Pancreas (tissue), 10 donors: ENCODE data around the gene CCDC6. TPM values are rescaled to one million over a fixed set of nuclear protein-coding genes. Genes with fewer than 3 reads are reported as not detected.

ENCODE experiments used
- ATAC-seq, 4 donors: fragments of 200-7000 bp; cut with Tn5 transposase; one replicate each; pipeline versions ENCODE4 v1.8.0 to v1.9.1; 2020; ENCODE audit warnings: mild to moderate bottlenecking in 4 of 4, moderate library complexity in 4 of 4
- DNase-seq, 6 donors: peaks; one replicate each; pipeline ENCODE4 v3.0.0-alpha.2; 2020
- FAIRE-seq: peaks from 2 replicates; lab custom pipeline; 2012; peaks lifted over from hg19 to GRCh38; lab: Jason Lieb, UNC
- H3K27ac ChIP-seq, 4 donors: fragments of 200-600 bp; sonication (generic); 1 replicate in 3 of 4; 2 replicates in 1 of 4; pipeline versions ENCODE4 v1.5.0 to v1.8.0; 2020
- H3K27me3 ChIP-seq, 4 donors: fragments of 200-600 bp; one replicate each; pipeline ENCODE4 v1.8.0; 2021
- H3K36me3 ChIP-seq, 3 donors: fragments of 200-600 bp; sonication (generic) in 1 of 3; one replicate each; pipeline versions ENCODE4 v1.5.0 to v1.8.0; 2020 to 2021
- H3K4me1 ChIP-seq, 3 donors: fragments of 200-600 bp; one replicate each; pipeline ENCODE4 v1.8.0; 2021
- H3K4me3 ChIP-seq, 4 donors: fragments of 200-600 bp; sonication (generic) in 2 of 4; one replicate each; pipeline versions ENCODE4 v1.5.0 to v1.8.0; 2020 to 2021
- H3K9me3 ChIP-seq, 4 donors: fragments of 200-600 bp; one replicate each; pipeline ENCODE4 v1.8.0; 2021
- WGBS, 2 donors: extraction: QIAGEN DNeasy Blood & Tissue Kit; methylation state at CpG; one replicate each; pipeline ENCODE4 v1.1.7; 2013; 5-methylcytosine and 5-hydroxymethylcytosine counted together
- intact Hi-C, 3 donors: fragments of 100-400 bp; cut with DNase I; formaldehyde crosslinking; loops; one replicate each; pipeline versions ENCODE4 v1.11.1 to v1.14.2; 2022
- polyA plus RNA-seq, 2 donors: library from polyadenylated mRNA; stranded (reverse); fragments of 200-250 nt; gene quantifications; one replicate each; pipeline ENCODE4 v1.2.3, GENCODE V29; 2013
- total RNA-seq, 6 donors: library from RNA; stranded (reverse); fragmentation: NEBNext Ultra II Directional in 4 of 6; extraction: Animal tissue kit (Norgen Biotek cat#: 25700) in 4 of 6; gene quantifications; one replicate each; pipeline versions ENCODE4 v1.2.1 to v1.2.4, GENCODE V29; 2021 to 2023
- TF ChIP-seq, protein P1 (sequence below), 4 donors: fragments of 200-600 bp; sonication (generic) in 3 of 4; IDR thresholded peaks; one replicate each; pipeline versions ENCODE4 v1.5.0 to v1.8.0; 2021; ENCODE audit warnings: antibody characterized with exemption in 4 of 4
- donor health status: healthy with polysubstance abuse.
- donor health status: DM: no; HTN: no; CAD: no; lungs with moderate emphysema.
- donor health status: DM: no; HTN: no; CAD: no.
- donor health status: control.
- donor health status: control.
- donor health status: Bipolar disorder and iron deficiency.
- donor health status: DM: yes; HTN: yes; CAD: no.
- donor health status: DM: no; HTN: no; CAD: no.
- donor health status: DM: no; HTN: no; CAD: no.
- donor health status: DM: yes; HTN: yes; CAD: no.

CCDC6 gene
- total and polyA plus RNA-seq, 8 donors, result 8.3 to 53.1 (median 29.0) TPM

DNA sequence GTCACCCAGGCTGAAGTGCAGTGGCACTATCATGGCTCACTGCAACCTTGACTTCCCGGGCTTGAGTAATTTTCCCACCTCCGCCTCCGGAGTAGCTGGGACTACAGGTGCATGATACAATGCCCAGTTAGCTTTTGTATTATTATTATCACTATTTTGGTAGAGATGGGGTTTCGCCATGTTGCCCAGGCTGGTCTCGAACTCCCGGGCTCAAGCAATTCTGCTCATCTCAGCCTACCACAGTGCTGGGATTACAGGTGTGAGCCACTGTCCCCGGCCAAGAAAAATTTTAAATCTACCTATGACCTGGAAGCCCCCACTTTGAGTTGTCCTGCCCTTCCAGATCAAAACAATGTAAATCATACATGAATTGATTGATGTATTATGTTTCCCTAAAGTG is 38.8 kb downstream of the CCDC6 start:
- TF ChIP-seq, protein P1, sequence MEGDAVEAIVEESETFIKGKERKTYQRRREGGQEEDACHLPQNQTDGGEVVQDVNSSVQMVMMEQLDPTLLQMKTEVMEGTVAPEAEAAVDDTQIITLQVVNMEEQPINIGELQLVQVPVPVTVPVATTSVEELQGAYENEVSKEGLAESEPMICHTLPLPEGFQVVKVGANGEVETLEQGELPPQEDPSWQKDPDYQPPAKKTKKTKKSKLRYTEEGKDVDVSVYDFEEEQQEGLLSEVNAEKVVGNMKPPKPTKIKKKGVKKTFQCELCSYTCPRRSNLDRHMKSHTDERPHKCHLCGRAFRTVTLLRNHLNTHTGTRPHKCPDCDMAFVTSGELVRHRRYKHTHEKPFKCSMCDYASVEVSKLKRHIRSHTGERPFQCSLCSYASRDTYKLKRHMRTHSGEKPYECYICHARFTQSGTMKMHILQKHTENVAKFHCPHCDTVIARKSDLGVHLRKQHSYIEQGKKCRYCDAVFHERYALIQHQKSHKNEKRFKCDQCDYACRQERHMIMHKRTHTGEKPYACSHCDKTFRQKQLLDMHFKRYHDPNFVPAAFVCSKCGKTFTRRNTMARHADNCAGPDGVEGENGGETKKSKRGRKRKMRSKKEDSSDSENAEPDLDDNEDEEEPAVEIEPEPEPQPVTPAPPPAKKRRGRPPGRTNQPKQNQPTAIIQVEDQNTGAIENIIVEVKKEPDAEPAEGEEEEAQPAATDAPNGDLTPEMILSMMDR (IDR thresholded peaks at IDR 0.05), result no peak
- Histone ChIP-seq H3K27ac (peak overlapping the region in 1 of 4 donors; percentile 37), H3K27me3 (no peaks in the 10 kb centered on the region), H3K4me3 (no peak overlapping the region), H3K9me3 (no peaks in the 10 kb centered on the region), H3K36me3 (no peaks in the 10 kb centered on the region), H3K4me1 (peaks cover 15 to 49% (median 31%) of the 10 kb centered on the region in 3 donors)
- intact Hi-C loops, result no loop called here
- DNase-seq (no peak), ATAC-seq (peak in 1 of 4 donors; percentile 20), FAIRE-seq (no peak)
- 51 to 68% methylated on average over 7 of the region's 7 CpGs for WGBS, 2 donors

DNA sequence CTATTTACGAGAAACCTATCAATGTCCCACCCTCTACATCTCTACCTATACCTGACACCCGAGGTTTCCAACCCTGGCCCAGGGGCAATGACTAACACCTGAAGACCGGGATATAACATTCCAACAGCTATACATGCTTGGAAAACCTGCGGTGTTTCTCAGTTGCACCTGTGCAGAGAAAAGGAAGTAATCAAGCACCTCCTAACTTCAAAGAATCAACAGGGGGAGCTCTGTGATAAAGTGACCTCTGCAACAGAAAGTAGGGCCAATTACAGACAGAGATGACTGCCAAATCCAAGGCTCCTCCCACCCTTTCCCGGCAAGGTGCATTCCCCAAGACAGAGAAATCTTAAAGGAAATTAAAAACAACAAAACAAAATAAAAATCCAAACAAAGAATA is 41.3 kb downstream of the CCDC6 start:
- Histone ChIP-seq H3K27ac (peak overlapping the region in 2 of 4 donors; percentile 57 to 62), H3K27me3 (no peaks in the 10 kb centered on the region), H3K4me3 (no peak overlapping the region), H3K9me3 (no peaks in the 10 kb centered on the region), H3K36me3 (no peaks in the 10 kb centered on the region), H3K4me1 (peaks cover 15 to 49% (median 22%) of the 10 kb centered on the region in 3 donors)
- WGBS, 2 donors, result 19 to 21% methylated on average over 5 of the region's 5 CpGs
- peak; percentile 86 to 92 (median 92) for ATAC-seq
- DNase-seq, result peak in 4 of 6 donors; percentile 39 to 61 (median 57)
- intact Hi-C loops, result no loop called here
- TF ChIP-seq, protein P1 (IDR thresholded peaks at IDR 0.05), result peak in 2 of 4 donors; percentile 10 to 17
- no peak for FAIRE-seq

DNA sequence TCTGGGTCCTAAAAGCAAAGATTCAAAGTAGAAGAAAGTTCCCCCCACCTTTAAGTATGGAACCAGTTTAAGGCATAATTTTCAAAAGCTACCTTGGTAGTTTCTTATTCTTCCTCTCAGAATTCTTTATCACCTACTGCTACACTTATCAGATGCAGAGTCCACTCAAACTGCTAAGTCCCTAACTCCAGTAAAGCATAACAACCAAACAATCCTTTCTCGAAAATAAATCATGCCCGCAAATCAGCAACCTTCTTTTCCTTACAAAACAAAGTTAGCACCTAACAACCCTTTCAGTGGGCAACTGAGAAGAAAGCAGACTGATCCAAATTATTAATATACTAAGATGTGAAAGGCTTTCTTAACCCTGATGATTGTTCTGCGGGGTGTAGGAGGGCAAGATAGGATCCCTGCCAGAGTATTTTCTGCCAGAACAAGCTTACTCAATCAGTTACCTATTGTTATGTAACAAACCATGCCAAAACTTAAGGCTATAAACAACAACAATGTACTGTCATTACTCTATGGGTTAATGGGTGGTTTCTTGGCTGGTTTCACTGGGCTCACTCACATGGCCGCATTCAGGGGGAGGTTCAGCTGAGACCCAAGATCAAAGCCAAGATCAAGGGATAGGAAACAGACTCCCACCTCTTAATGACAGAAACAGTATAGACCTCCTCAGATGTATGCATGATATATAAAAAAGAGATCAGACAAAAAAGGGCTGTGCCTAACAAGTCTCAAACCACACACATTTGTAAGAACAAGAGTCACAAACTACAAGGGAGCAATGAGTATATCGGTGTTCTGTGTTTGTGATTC is 42.0 kb downstream of the CCDC6 start:
- peak; percentile 39 to 57 (median 48) for ATAC-seq
- no peaks in the 10 kb centered on the region for H3K27me3 ChIP-seq
- intact Hi-C loops, result no loop called here
- FAIRE-seq, result no peak
- no peak overlapping the region for H3K4me3 ChIP-seq
- no peaks in the 10 kb centered on the region for H3K36me3 ChIP-seq
- peak overlapping the region in 2 of 4 donors; percentile 57 to 62 for H3K27ac ChIP-seq
- 20 to 21% methylated on average over 5 of the region's 5 CpGs for WGBS, 2 donors
- TF ChIP-seq, protein P1 (IDR thresholded peaks at IDR 0.05), result no peak
- no peaks in the 10 kb centered on the region for H3K9me3 ChIP-seq
- no peak for DNase-seq
- peaks cover 15 to 49% (median 22%) of the 10 kb centered on the region in 3 donors for H3K4me1 ChIP-seq

DNA sequence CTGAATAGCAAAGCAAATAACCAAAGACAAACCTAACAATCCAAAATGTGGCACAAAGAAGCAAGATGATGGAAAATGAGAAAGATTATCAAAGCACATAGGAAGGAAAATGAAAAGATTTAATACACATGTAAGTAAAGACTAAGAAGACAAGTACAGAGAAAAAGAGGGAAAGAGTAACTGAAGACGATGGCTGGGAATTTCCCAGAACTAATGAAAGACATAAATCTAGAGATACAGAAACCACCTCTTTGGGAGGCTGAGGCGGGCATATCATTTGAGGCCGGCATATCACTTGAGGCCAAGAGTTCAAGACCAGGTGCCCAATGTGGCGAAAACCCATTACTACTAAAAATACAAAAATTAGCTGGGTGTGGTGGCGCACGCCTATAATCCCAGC is 46.8 kb downstream of the CCDC6 start:
- no peak for DNase-seq
- ATAC-seq, result no peak
- intact Hi-C loops, result no loop called here
- no peaks in the 10 kb centered on the region for H3K9me3 ChIP-seq
- H3K36me3 ChIP-seq, result no peaks in the 10 kb centered on the region
- peaks cover 12 to 36% (median 22%) of the 10 kb centered on the region in 3 donors for H3K4me1 ChIP-seq
- no peaks in the 10 kb centered on the region for H3K27me3 ChIP-seq
- no peak overlapping the region for H3K4me3 ChIP-seq
- 96 to 98% methylated on average over 6 of the region's 6 CpGs for WGBS, 2 donors
- FAIRE-seq, result no peak
- no peak overlapping the region for H3K27ac ChIP-seq
- TF ChIP-seq, protein P1 (IDR thresholded peaks at IDR 0.05), result no peak

DNA sequence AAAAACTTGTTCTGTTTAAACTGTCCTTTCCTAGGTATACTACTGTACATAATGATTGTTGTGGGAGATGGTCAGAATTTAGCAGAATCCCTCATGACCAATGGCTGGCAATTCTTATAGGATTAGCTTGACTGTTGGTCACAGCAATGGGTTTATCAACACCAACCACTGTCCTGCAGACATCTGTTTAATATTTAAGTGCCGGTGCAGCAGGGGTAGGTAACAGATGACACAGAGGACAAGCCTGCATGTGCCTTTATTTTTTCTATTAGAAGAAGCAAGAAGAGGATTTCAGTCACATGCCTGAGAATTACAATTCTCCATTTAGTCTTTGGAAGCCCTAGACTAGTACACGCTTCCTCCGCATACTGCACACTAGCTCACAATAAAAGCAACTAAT is 48.4 kb downstream of the CCDC6 start:
- no peaks in the 10 kb centered on the region for H3K9me3 ChIP-seq
- WGBS, 2 donors, result 87 to 94% methylated on average over 3 of the region's 3 CpGs
- no peaks in the 10 kb centered on the region for H3K27me3 ChIP-seq
- peaks cover 9 to 28% (median 14%) of the 10 kb centered on the region in 3 donors for H3K4me1 ChIP-seq
- TF ChIP-seq, protein P1 (IDR thresholded peaks at IDR 0.05), result no peak
- DNase-seq (no peak), FAIRE-seq (no peak), ATAC-seq (no peak)
- no peak overlapping the region for H3K4me3 ChIP-seq
- intact Hi-C loops, result no loop called here
- no peaks in the 10 kb centered on the region for H3K36me3 ChIP-seq
- no peak overlapping the region for H3K27ac ChIP-seq
